Activated naive CD8-positive, alpha-beta T cell treated with anti-CD3 and anti-CD28 coated beads, Interleukin-2, amount 10 ng/mL, durations not matched to agents 7 days and 5 days (primary cell): ENCODE data around the gene PADI4. TPM values are rescaled to one million over a fixed set of nuclear protein-coding genes. Genes with fewer than 3 reads are reported as not detected.
"Not testable (repeated sequence)": the region's sequence is repeated elsewhere in the genome, so short reads cannot be mapped to it uniquely, and the experiment has no call there.

Experiments
- ATAC-seq: fragments of 150-1000 bp; cut with Tn5 transposase; one replicate; pipeline ENCODE4 v1.10.0; 2021; ENCODE audit warnings: low read depth, moderate library complexity
- POLR2A ChIA-PET: fragments of 350-600 bp; sonication (Branson Sonifier 250); formaldehyde crosslinking; loops from one replicate; lab custom pipeline; 2021; ENCODE audit warnings: antibody characterized with exemption; lab: Charles Lee
- DNase-seq: peaks from one replicate; pipeline ENCODE4 v3.0.0; 2021
- H3K27ac Mint-ChIP-seq: one replicate; pipeline ENCODE4 v1.8.0; 2022; ENCODE audit warnings: mild to moderate bottlenecking, mixed read lengths
- H3K27me3 Mint-ChIP-seq: one replicate; pipeline ENCODE4 v1.8.0; 2022; ENCODE audit warnings: mild to moderate bottlenecking, moderate library complexity, mixed read lengths
- H3K36me3 Mint-ChIP-seq: one replicate; pipeline ENCODE4 v1.8.0; 2021; ENCODE audit warnings: mild to moderate bottlenecking, mixed read lengths
- H3K4me1 Mint-ChIP-seq: one replicate; pipeline ENCODE4 v1.8.0; 2021; ENCODE audit warnings: mixed read lengths
- H3K4me3 Mint-ChIP-seq: one replicate; pipeline ENCODE4 v1.8.0; 2022; ENCODE audit warnings: mild to moderate bottlenecking, moderate library complexity, mixed read lengths
- H3K9me3 Mint-ChIP-seq: one replicate; pipeline ENCODE4 v1.8.0; 2021; ENCODE audit warnings: mixed read lengths
- total RNA-seq, 2 experiments: library from RNA; stranded (reverse); gene quantifications; one replicate each; pipeline ENCODE4 v1.2.3, GENCODE V29; 2021

Gene PADI4
- total RNA-seq, 2 experiments from 2014 or later: 4.3 to 4.9 TPM

DNA sequence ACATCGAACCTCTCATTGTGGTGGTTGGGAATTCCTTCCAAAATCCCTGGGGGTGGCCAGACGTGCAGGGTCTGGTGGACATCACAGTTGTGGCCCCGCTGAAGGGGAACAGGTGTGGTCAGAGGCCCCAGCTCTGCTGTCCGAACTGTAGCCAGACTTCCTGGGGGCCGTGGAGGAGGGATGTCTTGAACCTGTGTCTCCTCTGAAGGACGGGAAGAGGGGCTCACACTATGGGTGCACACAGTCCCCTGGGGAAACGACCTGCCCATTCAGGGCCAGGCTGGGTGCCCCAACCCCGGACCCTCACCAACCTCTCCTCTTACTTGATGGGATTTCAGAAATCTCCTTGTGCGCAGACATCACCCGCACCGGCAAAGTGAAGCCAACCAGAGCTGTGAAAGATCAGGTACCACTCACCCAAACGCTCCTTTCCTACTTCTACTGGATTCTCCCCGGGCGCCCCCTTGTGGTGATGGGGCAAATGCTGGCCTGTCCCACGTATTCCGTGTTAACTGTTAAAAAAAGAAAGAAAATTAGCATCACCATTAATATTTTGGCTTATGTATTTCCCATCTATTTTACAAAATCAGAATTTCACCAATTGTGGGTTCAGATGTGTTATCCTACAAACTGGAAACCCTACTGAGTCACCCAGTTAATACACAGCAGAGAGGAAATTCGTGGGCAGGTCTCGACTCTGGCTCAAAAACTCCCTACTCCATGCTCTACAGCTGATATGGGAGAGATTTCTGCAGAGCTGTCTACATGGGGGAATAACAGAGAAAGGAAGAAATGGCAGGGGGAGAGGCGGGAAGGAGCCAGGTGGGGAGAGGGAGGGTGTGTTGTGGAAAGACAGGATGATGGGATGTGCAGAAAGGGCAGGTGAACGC lies 28.1 kb downstream of the PADI4 start:
- POLR2A ChIA-PET: no interaction called here
- peak; percentile 67 for ATAC-seq

DNA sequence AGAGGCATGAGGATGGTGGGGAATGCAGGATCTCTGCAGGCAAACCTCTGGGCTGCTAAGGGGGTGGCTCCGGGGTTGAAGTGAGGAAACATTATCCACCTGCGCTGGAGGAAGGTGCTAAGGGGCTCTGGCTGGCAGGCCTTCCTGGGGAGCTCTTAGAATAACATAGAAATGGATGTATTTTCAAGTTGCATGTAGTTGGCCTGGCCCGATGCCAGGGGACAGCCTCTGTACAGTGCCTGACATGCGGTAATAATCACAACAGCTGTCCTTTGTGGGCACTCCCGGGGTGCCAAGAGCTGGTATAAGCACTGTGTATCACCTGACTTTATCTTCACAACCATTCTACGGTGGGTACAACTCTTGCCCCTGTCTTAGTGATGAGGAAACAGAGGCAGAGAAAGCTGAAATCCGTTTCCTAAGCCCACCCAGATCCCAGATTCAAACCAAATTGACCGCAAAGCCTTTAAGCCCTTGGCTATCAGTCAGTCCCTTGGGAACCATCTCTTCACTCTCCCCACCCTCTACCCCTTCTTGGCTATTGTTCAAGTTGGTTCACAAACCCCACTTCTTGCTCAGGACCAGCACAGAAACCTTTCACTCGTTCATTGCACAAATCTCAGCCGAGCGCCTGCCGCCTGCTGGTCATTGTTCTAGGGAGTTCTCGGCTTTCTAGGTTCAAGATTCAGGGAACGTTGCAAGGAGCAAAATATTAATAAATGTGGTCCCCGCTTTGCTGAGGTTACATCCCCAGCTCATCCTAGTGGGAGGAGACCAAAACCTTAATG lies 30.9 kb downstream of the PADI4 start:
- Mint-ChIP-seq H3K27ac (no peak overlapping the region), H3K36me3 (no peaks in the 10 kb centered on the region), H3K9me3 (no peaks in the 10 kb centered on the region), H3K27me3 (peaks cover 3% of the 10 kb centered on the region), H3K4me1 (no peaks in the 10 kb centered on the region), H3K4me3 (no peak overlapping the region)
- POLR2A ChIA-PET: no interaction called here
- ATAC-seq (no peak), DNase-seq (no peak)

More for the DNA sequence above, 28.1 kb downstream of the PADI4 start:
- DNase-seq: peak; percentile 81
- H3K9me3 Mint-ChIP-seq: no peaks in the 10 kb centered on the region
- no peak overlapping the region for H3K27ac Mint-ChIP-seq
- no peaks in the 10 kb centered on the region for H3K4me1 Mint-ChIP-seq
- no peaks in the 10 kb centered on the region for H3K36me3 Mint-ChIP-seq
- H3K27me3 Mint-ChIP-seq: peaks cover 4% of the 10 kb centered on the region
- no peak overlapping the region for H3K4me3 Mint-ChIP-seq

- Mint-ChIP-seq H3K27me3 (peaks cover 2% of the 10 kb centered on the region), H3K9me3 (no peaks in the 10 kb centered on the region), H3K4me1 (no peaks in the 10 kb centered on the region), H3K27ac (no peak overlapping the region), H3K36me3 (no peaks in the 10 kb centered on the region), H3K4me3 (no peak overlapping the region)
- POLR2A ChIA-PET: no interaction called here
- DNase-seq (no peak), ATAC-seq (no peak)
These were observed 31.5 kb downstream of the PADI4 start for GRCh38 chr1:17339521-17339920.

- no peaks in the 10 kb centered on the region for H3K36me3 Mint-ChIP-seq
- POLR2A ChIA-PET: no interaction called here
- no peaks in the 10 kb centered on the region for H3K9me3 Mint-ChIP-seq
- no peak overlapping the region for H3K27ac Mint-ChIP-seq
- ATAC-seq: no peak
- peaks cover 2% of the 10 kb centered on the region for H3K27me3 Mint-ChIP-seq
- no peaks in the 10 kb centered on the region for H3K4me1 Mint-ChIP-seq
- H3K4me3 Mint-ChIP-seq: no peak overlapping the region
- DNase-seq: no peak
These were observed 32.4 kb downstream of the PADI4 start for GRCh38 chr1:17340358-17340757.

- H3K4me1 Mint-ChIP-seq: no peaks in the 10 kb centered on the region
- ATAC-seq (no peak), DNase-seq (no peak)
- POLR2A ChIA-PET: interaction anchor here (1.0 kb wide), 1 partner anchor 14 kb away, joined by 8 read pairs; no protein-coding TSS in a partner anchor
- H3K4me3 Mint-ChIP-seq: no peak overlapping the region
- peaks cover 8% of the 10 kb centered on the region for H3K27me3 Mint-ChIP-seq
- H3K27ac Mint-ChIP-seq: no peak overlapping the region
- H3K36me3 Mint-ChIP-seq: no peaks in the 10 kb centered on the region
- no peaks in the 10 kb centered on the region for H3K9me3 Mint-ChIP-seq
These were observed 34.0 kb downstream of the PADI4 start for GRCh38 chr1:17342014-17342441.

- not testable (repeated sequence) for H3K4me3 Mint-ChIP-seq, DNase-seq, H3K27ac Mint-ChIP-seq, H3K27me3 Mint-ChIP-seq, H3K9me3 Mint-ChIP-seq, H3K4me1 Mint-ChIP-seq, H3K36me3 Mint-ChIP-seq, ATAC-seq
- POLR2A ChIA-PET: interaction anchor here (1.0 kb wide), 1 partner anchor 10 kb away, joined by 3 read pairs; no protein-coding TSS in a partner anchor
These were observed 37.5 kb downstream of the PADI4 start for GRCh38 chr1:17345506-17345905.

DNA sequence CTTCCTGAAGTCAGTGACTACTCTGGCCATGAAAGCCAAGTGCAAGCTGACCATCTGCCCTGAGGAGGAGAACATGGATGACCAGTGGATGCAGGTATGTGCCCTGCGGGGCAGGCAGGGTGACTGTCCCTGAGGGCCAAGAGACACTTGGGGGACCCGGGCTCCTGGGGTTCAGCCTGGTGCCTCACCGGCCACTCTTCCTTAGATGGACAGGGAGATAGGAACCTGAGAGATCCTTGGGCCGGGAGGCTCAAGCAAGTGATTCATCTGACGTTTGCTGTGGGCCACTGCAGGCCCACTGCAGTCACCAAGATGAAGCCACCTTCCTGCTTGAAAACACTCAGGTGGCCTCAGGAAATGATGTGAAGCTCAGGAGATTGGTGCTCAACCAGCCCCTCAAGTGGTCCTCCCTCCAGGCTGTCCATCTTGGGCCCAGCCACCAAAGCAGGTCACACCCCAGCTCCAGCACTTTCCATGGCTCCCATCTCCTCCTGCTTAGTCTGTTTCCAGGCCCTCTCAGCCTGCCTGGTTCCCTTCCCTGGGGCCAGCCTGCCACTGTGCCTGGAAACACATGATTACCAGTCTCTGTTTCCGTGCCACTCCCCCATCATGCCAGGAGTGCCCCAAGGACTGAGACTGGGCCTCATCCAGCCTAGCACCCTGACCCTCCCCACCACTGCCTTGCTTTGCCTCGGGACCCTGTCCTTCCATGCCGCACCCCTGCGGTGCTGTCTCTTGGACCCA lies 38.2 kb downstream of the PADI4 start:
- H3K9me3 Mint-ChIP-seq: no peaks in the 10 kb centered on the region
- H3K36me3 Mint-ChIP-seq: no peaks in the 10 kb centered on the region
- no peak overlapping the region for H3K27ac Mint-ChIP-seq
- H3K4me3 Mint-ChIP-seq: no peak overlapping the region
- H3K27me3 Mint-ChIP-seq: peaks cover 9% of the 10 kb centered on the region
- H3K4me1 Mint-ChIP-seq: peaks cover 8% of the 10 kb centered on the region
- no peak for ATAC-seq
- POLR2A ChIA-PET: interaction anchor here (1.0 kb wide), 1 partner anchor 9 kb away, joined by 3 read pairs; no protein-coding TSS in a partner anchor
- DNase-seq: no peak

DNA sequence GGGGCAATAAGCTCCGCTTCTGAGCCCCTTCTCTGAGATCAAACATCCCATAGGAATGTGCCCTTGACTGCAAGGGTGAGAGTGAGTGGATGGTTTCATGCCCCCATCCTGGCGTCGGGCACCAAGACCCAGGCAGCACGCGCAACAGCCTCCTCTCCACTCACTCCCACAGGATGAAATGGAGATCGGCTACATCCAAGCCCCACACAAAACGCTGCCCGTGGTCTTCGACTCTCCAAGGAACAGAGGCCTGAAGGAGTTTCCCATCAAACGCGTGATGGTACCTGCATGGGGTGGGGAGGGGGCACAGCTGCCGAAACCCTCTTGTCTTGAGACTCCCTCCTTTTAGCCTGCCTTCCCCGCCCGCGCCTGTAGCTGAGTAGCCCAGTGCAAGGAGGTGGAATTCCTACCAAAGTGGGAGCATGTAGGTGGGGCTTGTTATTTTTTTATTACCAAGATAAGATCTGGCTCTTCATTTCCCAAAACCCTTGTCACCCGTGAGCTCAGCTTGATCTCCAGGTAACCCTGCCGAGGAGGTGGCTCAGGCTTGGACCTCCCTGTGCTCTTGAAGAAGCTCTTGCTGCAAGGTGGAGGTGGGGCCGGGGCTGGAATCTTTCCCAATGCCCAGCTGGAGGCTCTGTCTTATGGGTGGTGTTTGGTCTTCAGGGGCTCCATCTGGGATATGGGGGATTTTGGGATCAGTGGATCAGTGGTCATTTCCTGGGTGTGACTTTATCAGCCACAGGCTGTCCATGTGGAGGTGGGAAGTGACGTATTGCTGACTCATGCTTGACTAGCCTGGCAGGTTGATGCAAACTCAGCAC lies 40.0 kb downstream of the PADI4 start:
- peak; percentile 19 for DNase-seq
- no peak overlapping the region for H3K27ac Mint-ChIP-seq
- ATAC-seq: no peak
- no peaks in the 10 kb centered on the region for H3K9me3 Mint-ChIP-seq
- POLR2A ChIA-PET: no interaction called here
- H3K4me3 Mint-ChIP-seq: no peak overlapping the region
- H3K4me1 Mint-ChIP-seq: peaks cover 8% of the 10 kb centered on the region
- H3K36me3 Mint-ChIP-seq: no peaks in the 10 kb centered on the region
- H3K27me3 Mint-ChIP-seq: peaks cover 7% of the 10 kb centered on the region

DNA sequence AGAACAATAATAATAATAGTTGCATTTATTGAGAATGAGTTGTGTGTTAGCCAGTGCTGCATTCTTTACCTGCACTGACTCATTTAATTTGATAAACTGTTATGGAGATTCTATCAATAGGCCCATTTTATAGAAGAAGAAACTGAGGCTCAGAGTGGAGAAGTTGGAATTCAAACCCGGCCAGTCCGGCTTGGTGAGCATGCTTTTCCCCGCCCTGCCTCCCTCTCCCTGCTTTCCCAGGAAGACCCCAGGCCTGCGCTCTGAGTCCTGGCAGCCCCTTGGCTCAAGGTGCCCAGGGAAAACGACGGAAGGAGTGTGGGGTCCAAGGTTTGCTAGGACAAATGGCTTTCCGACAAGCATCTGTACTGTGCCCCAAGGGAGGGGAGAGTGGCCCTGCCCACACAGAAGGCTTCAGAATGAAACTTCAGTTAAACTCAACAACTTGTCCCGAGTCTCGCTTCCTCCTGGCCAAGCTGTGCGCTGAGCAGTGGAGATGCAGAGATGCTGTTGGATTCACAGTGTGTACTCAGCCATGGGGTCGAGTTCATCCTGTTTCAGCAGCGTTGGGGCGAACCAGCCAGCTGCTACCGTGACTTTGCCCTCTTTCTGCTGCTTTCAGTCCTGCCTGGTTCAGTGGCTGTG lies 40.7 kb downstream of the PADI4 start:
- no peaks in the 10 kb centered on the region for H3K36me3 Mint-ChIP-seq
- H3K27me3 Mint-ChIP-seq: peaks cover 7% of the 10 kb centered on the region
- DNase-seq (peak; percentile 8), ATAC-seq (no peak)
- H3K9me3 Mint-ChIP-seq: no peaks in the 10 kb centered on the region
- POLR2A ChIA-PET: no interaction called here
- H3K4me3 Mint-ChIP-seq: no peak overlapping the region
- peaks cover 8% of the 10 kb centered on the region for H3K4me1 Mint-ChIP-seq
- H3K27ac Mint-ChIP-seq: no peak overlapping the region

GRCh38 chr1:17350083-17350482 lies 42.1 kb downstream of the PADI4 start:
- H3K9me3 Mint-ChIP-seq: no peaks in the 10 kb centered on the region
- DNase-seq (no peak), ATAC-seq (no peak)
- H3K27ac Mint-ChIP-seq: peak overlapping the region; percentile 84
- POLR2A ChIA-PET: no interaction called here
- peak overlapping the region; percentile 59 for H3K4me3 Mint-ChIP-seq
- no peaks in the 10 kb centered on the region for H3K36me3 Mint-ChIP-seq
- H3K27me3 Mint-ChIP-seq: peaks cover 7% of the 10 kb centered on the region
- peaks cover 10% of the 10 kb centered on the region for H3K4me1 Mint-ChIP-seq

GRCh38 chr1:17350928-17351446 lies 43.0 kb downstream of the PADI4 start:
- no peak overlapping the region for H3K27ac Mint-ChIP-seq
- ATAC-seq: no peak
- no peak for DNase-seq
- POLR2A ChIA-PET: no interaction called here
- peaks cover 14% of the 10 kb centered on the region for H3K4me1 Mint-ChIP-seq
- H3K36me3 Mint-ChIP-seq: no peaks in the 10 kb centered on the region
- H3K27me3 Mint-ChIP-seq: peaks cover 6% of the 10 kb centered on the region
- no peaks in the 10 kb centered on the region for H3K9me3 Mint-ChIP-seq
- no peak overlapping the region for H3K4me3 Mint-ChIP-seq
